IMR-90 (cell line): ENCODE data around the gene SCN1B. TPM values are rescaled to one million over a fixed set of nuclear protein-coding genes. Genes with fewer than 3 reads are reported as not detected.

Source experiments
- ATAC-seq: fragments of 200-7000 bp; cut with Tn5 transposase; 2 replicates; pipeline ENCODE4 v1.9.1; 2020; ENCODE audit warnings: low read depth, mild to moderate bottlenecking, moderate library complexity
- BruUV-seq: library from RNA; stranded (reverse); fragments of 400-500 nt; replicated peaks from 2 replicates; lab custom pipeline; 2021; lab: Mats Ljungman, UMichigan
- CTCF ChIA-PET: fragments of 300-600 bp; formaldehyde crosslinking; extraction: SDS; loops from one replicate; lab custom pipeline; 2021; ENCODE audit warnings: antibody characterized with exemption; lab: Yijun Ruan, JAX
- POLR2A ChIA-PET: fragments of 300-600 bp; sonication (Branson Sonifier 250); formaldehyde crosslinking; loops from one replicate; lab custom pipeline; 2022; ENCODE audit warnings: antibody characterized with exemption; ENCODE audit not compliant: unreplicated experiment; lab: Charles Lee
- DNase-seq: peaks from one replicate; pipeline ENCODE4 v3.0.0; 2013
- H2AFZ ChIP-seq: replicated peaks from 2 replicates; pipeline ENCODE3; 2013; ENCODE audit warnings: low read length, mild to moderate bottlenecking; ENCODE audit not compliant: poor library complexity
- H2AK5ac ChIP-seq: 2 replicates; pipeline ENCODE4 v1.6.1; 2013; ENCODE audit warnings: low read depth, low read length, inconsistent platforms
- H2AK9ac ChIP-seq: replicated peaks from 2 replicates; pipeline ENCODE3; 2013; ENCODE audit warnings: mild to moderate bottlenecking, low read depth, low read length, moderate library complexity; ENCODE audit not compliant: poor library complexity
- H2BK120ac ChIP-seq: 2 replicates; pipeline ENCODE4 v1.6.1; 2013; ENCODE audit warnings: low read depth, low read length, inconsistent platforms
- H2BK15ac ChIP-seq: 3 replicates; pipeline ENCODE4 v1.6.1; 2013; ENCODE audit warnings: low read depth, low read length, inconsistent platforms
- H2BK20ac ChIP-seq: 2 replicates; pipeline ENCODE4 v1.6.1; 2013; ENCODE audit warnings: low read depth, mild to moderate bottlenecking, inconsistent platforms, low read length, moderate library complexity
- H2BK5ac ChIP-seq: 2 replicates; pipeline ENCODE4 v1.6.1; 2013; ENCODE audit warnings: mild to moderate bottlenecking, low read depth, low read length, inconsistent platforms; ENCODE audit not compliant: poor library complexity, severe bottlenecking
- H3K14ac ChIP-seq: replicated peaks from 2 replicates; pipeline ENCODE4 v1.6.1; 2013; ENCODE audit warnings: low read depth, low read length, inconsistent platforms
- H3K18ac ChIP-seq: 2 replicates; pipeline ENCODE4 v1.6.1; 2013; ENCODE audit warnings: low read depth, low read length, control low read depth
- H3K23ac ChIP-seq: 2 replicates; pipeline ENCODE4 v1.6.1; 2013; ENCODE audit warnings: low read depth, low read length, inconsistent platforms
- H3K27ac ChIP-seq: 2 replicates; pipeline ENCODE4 v1.5.1; 2013; ENCODE audit warnings: mild to moderate bottlenecking, control low read depth, low read length; ENCODE audit not compliant: insufficient read depth
- H3K27me3 ChIP-seq: 2 replicates; pipeline ENCODE4 v1.6.1; 2013; ENCODE audit warnings: low read length; ENCODE audit not compliant: control insufficient read depth, insufficient read depth
- H3K36me3 ChIP-seq: 2 replicates; pipeline ENCODE4 v1.6.1; 2013; ENCODE audit warnings: low read length, mixed read lengths; ENCODE audit not compliant: control insufficient read depth, insufficient read depth
- H3K4ac ChIP-seq: 2 replicates; pipeline ENCODE4 v1.6.1; 2013; ENCODE audit warnings: low read depth, low read length, inconsistent platforms
- H3K4me1 ChIP-seq: 2 replicates; pipeline ENCODE4 v1.6.1; 2013; ENCODE audit warnings: low read length, mixed read lengths; ENCODE audit not compliant: control insufficient read depth, insufficient read depth
- H3K4me2 ChIP-seq: 2 replicates; pipeline ENCODE4 v1.6.1; 2013; ENCODE audit warnings: low read depth, mild to moderate bottlenecking, control low read depth, low read length, moderate library complexity
- H3K4me3 ChIP-seq: 2 replicates; pipeline ENCODE4 v1.5.1; 2013; ENCODE audit warnings: low read depth, mild to moderate bottlenecking, control low read depth, low read length, moderate library complexity; ENCODE audit not compliant: insufficient read depth
- H3K56ac ChIP-seq: 2 replicates; pipeline ENCODE4 v1.6.1; 2013; ENCODE audit warnings: low read length, inconsistent platforms; ENCODE audit not compliant: insufficient read depth; ENCODE audit errors: extremely low read depth
- H3K79me1 ChIP-seq, 2 experiments: 2 replicates each; pipeline ENCODE4 v1.6.1; 2013; ENCODE audit warnings: low read length in 2 of 2, inconsistent platforms in 1 of 2, low read depth in 1 of 2
- H3K9ac ChIP-seq: 2 replicates; pipeline ENCODE4 v1.6.1; 2013; ENCODE audit warnings: low read depth, low read length, control low read depth
- H3K9me1 ChIP-seq: 2 replicates; pipeline ENCODE4 v1.6.1; 2013; ENCODE audit warnings: low read length, inconsistent platforms; ENCODE audit not compliant: insufficient read depth
- H3K9me3 ChIP-seq: 2 replicates; pipeline ENCODE4 v1.6.1; 2013; ENCODE audit warnings: low read length; ENCODE audit not compliant: control insufficient read depth, insufficient read depth
- H4K20me1 ChIP-seq: 2 replicates; pipeline ENCODE4 v1.6.1; 2013; ENCODE audit warnings: low read length, inconsistent platforms; ENCODE audit not compliant: insufficient read depth
- H4K5ac ChIP-seq: 2 replicates; pipeline ENCODE4 v1.6.1; 2013; ENCODE audit warnings: mild to moderate bottlenecking, low read depth, low read length, control low read depth
- H4K8ac ChIP-seq, 2 experiments: 2 replicates each; pipeline ENCODE4 v1.6.1; 2013; ENCODE audit warnings: low read depth in 2 of 2, low read length in 2 of 2, control low read depth in 1 of 2, inconsistent platforms in 1 of 2
- H4K91ac ChIP-seq: 2 replicates; pipeline ENCODE4 v1.6.1; 2013; ENCODE audit warnings: low read depth, low read length, inconsistent platforms; ENCODE audit not compliant: insufficient read depth
- BHLHE40 ChIP-seq: fragments of 150-350 bp; IDR thresholded peaks from 2 replicates; pipeline ENCODE4 v1.6.1; 2016; ENCODE audit warnings: mild to moderate bottlenecking, low read depth, low read length
- CHD1 ChIP-seq: IDR thresholded peaks from 2 replicates; pipeline ENCODE4 v1.6.1; 2012; ENCODE audit warnings: low read depth, low read length, improper control_type of control experiment
- MAFK ChIP-seq: IDR thresholded peaks from 2 replicates; pipeline ENCODE4 v1.6.1; 2012; ENCODE audit warnings: low read depth, low read length, improper control_type of control experiment
- NFE2L2 ChIP-seq: fragments of 150-350 bp; IDR thresholded peaks from 2 replicates; pipeline ENCODE4 v1.6.1; 2016; ENCODE audit warnings: low read depth, mild to moderate bottlenecking, low read length
- RAD21 ChIP-seq: IDR thresholded peaks from 2 replicates; pipeline ENCODE4 v1.6.1; 2012; ENCODE audit warnings: low read length, improper control_type of control experiment
- USF2 ChIP-seq: fragments of 150-350 bp; IDR thresholded peaks from 2 replicates; pipeline ENCODE4 v1.6.1; 2017; ENCODE audit warnings: mild to moderate bottlenecking, antibody characterized with exemption, low read length, low read depth
- whole genome bisulfite sequencing, 2 experiments: methylation state at CpG; one replicate each; pipeline versions ENCODE4 v1.1.5 to v1.1.7; 2013; ENCODE audit warnings: missing lambda C conversion rate in 2 of 2; ENCODE audit not compliant: insufficient read length in 1 of 2; ENCODE audit errors: extremely low coverage in 2 of 2; 5-methylcytosine and 5-hydroxymethylcytosine counted together
- dilution Hi-C: fragments of 300-500 bp; cut with HindIII; formaldehyde crosslinking; loops from one replicate; pipeline ENCODE4 v1.14.3; 2018; ENCODE audit warnings: low sequenced_read_pairs; ENCODE audit not compliant: unreplicated experiment
- in situ Hi-C: fragments of 300-500 bp; cut with MboI; formaldehyde crosslinking; loops from 3 replicates; pipeline ENCODE4 v1.14.3; 2019; ENCODE audit warnings: low sequenced_read_pairs, inconsistent platforms, mixed read lengths
- intact Hi-C: fragments of 100-400 bp; cut with micrococcal nuclease; formaldehyde crosslinking; loops from 2 replicates; pipeline ENCODE4 v1.10.0; 2022
- polyA plus RNA-seq, 3 experiments: library from polyadenylated mRNA; depleted of rRNA; stranded (reverse); fragments of >200 nt; gene quantifications; 2 replicates each; pipeline ENCODE4 v1.2.3, GENCODE V29; 2012; ENCODE audit warnings: low replicate concordance in 1 of 3
- total RNA-seq: library from RNA; depleted of rRNA; stranded (reverse); fragments of >200 nt; gene quantifications from 2 replicates; pipeline ENCODE4 v1.2.3, GENCODE V29; 2012

The SCN1B gene
- total and polyA plus RNA-seq, 2 of the 4 experiments (the other 2 are of a cell fraction), result 2.0 to 9.6 TPM

- no peak overlapping the region for H3K18ac ChIP-seq
- no peak overlapping the region for H3K23ac ChIP-seq
- H3K56ac ChIP-seq, result no peak overlapping the region
- ATAC-seq (no peak), DNase-seq (no peak)
- dilution Hi-C loops (no loop called here), intact Hi-C loops (no loop called here), in situ Hi-C loops (no loop called here)
- H3K14ac ChIP-seq, result no peak overlapping the region
- H3K4me3 ChIP-seq, result no peak overlapping the region
- no peak for TF ChIP-seq RAD21
- TF ChIP-seq CHD1, result no peak
- TF ChIP-seq BHLHE40, result no peak
- no peak for TF ChIP-seq NFE2L2
- TF ChIP-seq MAFK, result no peak
- TF ChIP-seq USF2, result no peak
- ChIA-PET CTCF (interaction anchor here (1.2 kb wide), 1 partner anchor 20 kb away, joined by 3 read pairs; no protein-coding TSS in a partner anchor), POLR2A (no interaction called here)
- no peak overlapping the region for H3K9ac ChIP-seq
- no peaks in the 10 kb centered on the region for H4K20me1 ChIP-seq
- no peak overlapping the region for H3K4me2 ChIP-seq
- H2BK120ac ChIP-seq, result no peak overlapping the region
- no peak overlapping the region for H3K27ac ChIP-seq
- H3K4me1 ChIP-seq, result peaks cover 3% of the 10 kb centered on the region
- no peak overlapping the region for H3K4ac ChIP-seq
- no TSS peak for BruUV-seq
- H3K9me1 ChIP-seq, result peaks cover 7% of the 10 kb centered on the region
- no peaks in the 10 kb centered on the region for H3K79me1 ChIP-seq
- H3K9me3 ChIP-seq, result no peaks in the 10 kb centered on the region; the same call in 1 of the 2 replicates
- H2BK15ac ChIP-seq, result no peak overlapping the region
- no peak overlapping the region for H2AFZ ChIP-seq
- H2AK9ac ChIP-seq, result no peak overlapping the region
- H2BK20ac ChIP-seq, result no peak overlapping the region
- no peak overlapping the region for H4K5ac ChIP-seq
- no peaks in the 10 kb centered on the region for H3K27me3 ChIP-seq
- no peaks in the 10 kb centered on the region for H3K36me3 ChIP-seq
- 68% methylated on average over 4 of the region's 8 CpGs; no CpG with 5 or more reads in 1 of the 2 experiments for WGBS, 2 experiments
- no peak overlapping the region for H4K8ac ChIP-seq
- H2AK5ac ChIP-seq, result no peak overlapping the region; the same call in 1 of the 2 replicates
- no peak overlapping the region for H2BK5ac ChIP-seq
- H4K91ac ChIP-seq, result no peak overlapping the region
Measured at GRCh38 chr19:35086455-35086854, 56.2 kb downstream of the SCN1B start.
